Measurements from ENCODE around the gene THSD4.

DNA sequence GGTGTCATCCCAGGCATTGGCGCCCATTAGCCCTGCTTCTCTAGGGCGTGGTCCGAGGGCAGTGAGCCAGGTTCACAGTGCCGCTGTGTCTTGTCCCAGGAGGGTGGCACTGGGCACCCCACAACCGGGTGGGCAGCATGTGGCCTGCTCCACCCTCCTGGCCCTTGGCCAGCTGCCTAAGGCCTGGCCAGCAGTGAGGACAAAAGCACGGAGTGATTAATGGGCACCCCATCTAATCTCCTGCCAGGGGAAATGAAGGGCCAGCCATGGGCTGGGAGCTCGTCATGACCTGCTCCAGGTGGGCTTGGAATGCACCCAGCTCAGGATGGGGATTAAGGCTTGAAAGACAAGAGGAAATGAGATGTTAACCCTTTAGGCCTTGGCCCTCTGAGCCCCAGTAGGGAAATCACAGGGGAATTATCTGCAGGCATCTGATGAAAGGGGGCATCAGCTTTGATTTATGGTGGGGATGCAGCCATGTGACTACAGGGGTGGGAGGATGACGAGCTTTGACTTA, 5.2 kb downstream of the THSD4 start:
- no peak for TF ChIP-seq CTCF (IDR thresholded peaks at IDR 0.05; ENCODE audit: low read length)
- no peak for TF ChIP-seq EZH2 (IDR thresholded peaks at IDR 0.05; ENCODE audit: borderline replicate concordance, low read length)
